Femur (tissue), 1 donor: ENCODE measurements around the gene ABHD15.

Experiments used
- DNase-seq: peaks from one replicate; pipeline ENCODE4 v3.0.0-alpha.2; 2017

ABHD15 gene

GRCh38 chr17:29593591-29594518, 27.0 kb upstream of the ABHD15 start:
- peak; percentile 23 for DNase-seq

- peak; percentile 73 for DNase-seq
These were observed 26.2 kb upstream of the ABHD15 start, which contains the start of gene ANKRD13B for GRCh38 chr17:29592850-29593551. ANKRD13B (plus strand) TSS chr17:29593132; CDS start chr17:29593622, 490 bp downstream.

- peak; percentile 95 for DNase-seq
These were observed 25.1 kb upstream of the ABHD15 start for GRCh38 chr17:29591737-29592608.

GRCh38 chr17:29591146-29591736, 24.4 kb upstream of the ABHD15 start:
- no peak for DNase-seq

GRCh38 chr17:29590411-29591145, 23.7 kb upstream of the ABHD15 start:
- DNase-seq: peak; percentile 78

- DNase-seq: peak; percentile 89
These were observed 22.9 kb upstream of the ABHD15 start, which contains the start of gene GIT1 for GRCh38 chr17:29589524-29590410. GIT1 (minus strand) TSS chr17:29589648; CDS start chr17:29589378, 270 bp downstream.

- peak; percentile 48 for DNase-seq
These were observed 21.9 kb upstream of the ABHD15 start for GRCh38 chr17:29588562-29589411.

GRCh38 chr17:29588017-29588561, 21.3 kb upstream of the ABHD15 start:
- peak; percentile 30 for DNase-seq

GRCh38 chr17:29587591-29587990, 20.8 kb upstream of the ABHD15 start:
- DNase-seq: no peak

GRCh38 chr17:29586676-29587469, 20.0 kb upstream of the ABHD15 start:
- peak; percentile 16 for DNase-seq

GRCh38 chr17:29585080-29585751, 18.4 kb upstream of the ABHD15 start:
- DNase-seq: peak; percentile 55

- DNase-seq: peak; percentile 25
These were observed 17.7 kb upstream of the ABHD15 start for GRCh38 chr17:29584452-29585079.

GRCh38 chr17:29583324-29584248, 16.7 kb upstream of the ABHD15 start:
- DNase-seq: peak; percentile 22

GRCh38 chr17:29582772-29583171, 15.9 kb upstream of the ABHD15 start:
- DNase-seq: peak; percentile 36

GRCh38 chr17:29582254-29582765, 15.5 kb upstream of the ABHD15 start:
- no peak for DNase-seq
